Stimulated activated CD8-positive, alpha-beta memory T cell treated with anti-CD3 and anti-CD28 coated beads, Interleukin-2, amount 100 ng/mL, for 48 hours (primary cell): ENCODE data around the gene EMC8.

ENCODE experiments used
- DNase-seq, 2 donors: peaks; one replicate each; pipeline ENCODE4 v3.0.0-alpha.2; 2020; ENCODE audit warnings: low read depth in 2 of 2

Gene EMC8

GRCh38 chr16:85755929-85756768, 43.2 kb downstream of the EMC8 start:
- no peak for DNase-seq

- no peak for DNase-seq
Measured at GRCh38 chr16:85754413-85754812, 44.9 kb downstream of the EMC8 start.

- no peak for DNase-seq
Measured at GRCh38 chr16:85753976-85754375, 45.4 kb downstream of the EMC8 start.

GRCh38 chr16:85753559-85753958, 45.8 kb downstream of the EMC8 start:
- DNase-seq, result no peak

GRCh38 chr16:85752511-85753420, 46.6 kb downstream of the EMC8 start:
- DNase-seq, result no peak

GRCh38 chr16:85751698-85752501, 47.4 kb downstream of the EMC8 start:
- no peak for DNase-seq

- DNase-seq, result no peak
Measured at GRCh38 chr16:85750827-85751697, 48.3 kb downstream of the EMC8 start, which contains the start of gene C16orf74. C16orf74 (minus strand) TSS chr16:85751096; CDS start chr16:85735217, 15,879 bp downstream.

GRCh38 chr16:85750146-85750826, 49.1 kb downstream of the EMC8 start:
- DNase-seq, result no peak

- DNase-seq, result no peak
Measured at GRCh38 chr16:85749771-85750145, 49.6 kb downstream of the EMC8 start.

GRCh38 chr16:85746460-85747215, 52.7 kb downstream of the EMC8 start:
- no peak for DNase-seq

GRCh38 chr16:85738923-85739715, 60.2 kb downstream of the EMC8 start:
- DNase-seq, result no peak

- DNase-seq, result no peak
Measured at GRCh38 chr16:85736921-85737320, 62.4 kb downstream of the EMC8 start.

- DNase-seq, result no peak
Measured at GRCh38 chr16:85735946-85736345, 63.4 kb downstream of the EMC8 start.

- no peak for DNase-seq
Measured at GRCh38 chr16:85735225-85735635, 64.1 kb downstream of the EMC8 start.

- DNase-seq, result no peak
Measured at GRCh38 chr16:85734311-85735017, 64.9 kb downstream of the EMC8 start.

- no peak for DNase-seq
Measured at GRCh38 chr16:85733839-85734170, 65.5 kb downstream of the EMC8 start.

GRCh38 chr16:85733155-85733838, 66.0 kb downstream of the EMC8 start:
- DNase-seq, result no peak

- no peak for DNase-seq
Measured at GRCh38 chr16:85731179-85731578, 68.2 kb downstream of the EMC8 start.
